ENCODE results near the gene CATSPER4.

DNA sequence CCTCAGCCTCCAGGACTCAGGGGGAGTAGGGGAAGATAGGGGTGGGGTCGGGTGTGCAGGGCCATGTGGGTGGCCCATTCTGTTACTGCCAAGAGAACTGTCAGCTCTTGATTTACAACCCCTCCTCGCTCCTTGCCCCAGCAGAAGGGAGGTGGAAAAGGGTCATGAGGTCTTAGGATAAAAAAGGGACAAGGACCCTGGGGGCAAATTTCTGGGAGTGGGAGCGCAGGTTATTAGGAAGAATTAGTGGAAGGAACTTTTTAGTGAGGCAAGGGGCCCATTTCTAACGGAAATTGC, 30.7 kb upstream of the CATSPER4 start:
- TF ChIP-seq CTCF (IDR thresholded peaks at IDR 0.05) (no peak), EZH2 (IDR thresholded peaks at IDR 0.05; ENCODE audit: borderline replicate concordance, insufficient read depth, low read depth, low read length, poor library complexity, severe bottlenecking) (no peak)

Measured in B cell (primary cell).